SU-DHL-6 (cell line): ENCODE data around the gene ZGLP1.

ENCODE experiments used
- CTCF ChIP-seq: fragments of 200-600 bp; sonication (generic); IDR thresholded peaks from one replicate; pipeline ENCODE4 v1.5.1; 2017; ENCODE audit warnings: antibody characterized with exemption, mild to moderate bottlenecking, low read length, moderate library complexity; ENCODE audit not compliant: insufficient read depth, poor library complexity, severe bottlenecking
- EZH2phosphoT487 ChIP-seq: fragments of 200-600 bp; sonication (generic), shearing (Covaris generic); conservative IDR thresholded peaks from 2 replicates; pipeline ENCODE4 v1.6.1; 2018; ENCODE audit warnings: mild to moderate bottlenecking, antibody characterized with exemption, low read length, moderate library complexity, mixed read lengths

DNA sequence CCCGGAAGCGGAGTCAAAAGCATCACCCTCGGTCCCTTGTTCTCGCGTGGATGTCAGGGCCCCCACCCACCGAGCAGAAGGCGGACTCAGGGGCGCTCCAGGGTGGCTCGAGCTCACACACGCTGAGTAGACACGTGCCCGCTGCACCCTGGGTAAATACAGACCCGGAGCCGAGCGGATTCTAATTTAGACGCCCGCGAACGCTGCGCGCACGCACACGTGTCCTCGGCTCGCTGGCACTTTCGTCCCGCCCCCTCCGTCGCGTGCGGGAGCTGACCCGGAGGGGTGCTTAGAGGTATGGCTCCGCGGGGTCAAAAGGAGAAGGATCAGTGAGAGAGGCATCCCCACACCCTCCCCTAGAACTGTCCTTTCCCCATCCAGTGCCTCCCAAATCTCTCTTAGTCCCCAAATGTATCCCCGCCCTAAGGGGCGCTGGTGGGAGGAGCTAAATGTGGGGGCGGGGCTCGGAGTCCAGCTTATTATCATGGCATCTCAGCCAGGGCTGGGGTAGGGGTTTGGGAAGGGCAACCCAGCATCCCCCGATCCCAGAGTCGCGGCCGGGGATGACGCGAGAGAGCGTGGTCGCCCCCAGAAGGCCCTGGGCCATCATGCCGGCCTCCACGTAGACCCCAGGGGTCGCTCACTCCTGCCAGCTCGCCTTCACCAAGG, 20.3 kb downstream of the ZGLP1 start:
- TF ChIP-seq CTCF (no peak), EZH2phosphoT487 (no peak)
